Adipose tissue (tissue), 3 donors: ENCODE measurements around the gene CNTNAP2. TPM values are rescaled to one million over a fixed set of nuclear protein-coding genes. Genes with fewer than 3 reads are reported as not detected.
"Not testable (repeated sequence)": the region's sequence is repeated elsewhere in the genome, so short reads cannot be mapped to it uniquely, and the experiment has no call there.

Experiments used
- H3K27ac ChIP-seq: one replicate; pipeline ENCODE4 v1.5.1; 2013; ENCODE audit warnings: low read depth, low read length
- WGBS, 3 donors: extraction: QIAGEN DNeasy Blood & Tissue Kit; methylation state at CpG; one replicate each; pipeline ENCODE4 v1.1.7; 2013; 5-methylcytosine and 5-hydroxymethylcytosine counted together
- polyA plus RNA-seq, 3 donors: library from polyadenylated mRNA; stranded (reverse); fragments of 200-250 nt; gene quantifications; one replicate each; pipeline ENCODE4 v1.2.3, GENCODE V29; 2013
- donor health status: healthy with polysubstance abuse.
- donor health status: Bipolar disorder and iron deficiency.
- donor health status: healthy.

The CNTNAP2 gene
- polyA plus RNA-seq, 3 donors = under 0.01 to 0.03 (median 0.01) TPM

GRCh38 chr7:147798001-147798400 is 1681.4 kb downstream of the CNTNAP2 start:
- 29 to 54% (median 52%) methylated on average over 5 of the region's 5 CpGs for WGBS, 3 donors
- no peak overlapping the region for H3K27ac ChIP-seq

- WGBS, 3 donors = 94 to 96% (median 96%) methylated on average over 14 to 23 of the region's 30 CpGs
- H3K27ac ChIP-seq = not testable (repeated sequence)
Measured at GRCh38 chr7:147801762-147802161, 1685.2 kb downstream of the CNTNAP2 start.

GRCh38 chr7:147803151-147803550 is 1686.5 kb downstream of the CNTNAP2 start:
- 71 to 79% (median 78%) methylated on average over 3 of the region's 3 CpGs for WGBS, 3 donors
- no peak overlapping the region for H3K27ac ChIP-seq

- no peak overlapping the region for H3K27ac ChIP-seq
- WGBS, 3 donors = 15 to 36% (median 15%) methylated on average over 4 of the region's 4 CpGs
Measured at GRCh38 chr7:147803606-147804005, 1687.0 kb downstream of the CNTNAP2 start.

GRCh38 chr7:147804032-147804431 is 1687.4 kb downstream of the CNTNAP2 start:
- no peak overlapping the region for H3K27ac ChIP-seq

GRCh38 chr7:147805996-147806576 is 1689.5 kb downstream of the CNTNAP2 start:
- H3K27ac ChIP-seq = no peak overlapping the region

GRCh38 chr7:147809786-147810185 is 1693.2 kb downstream of the CNTNAP2 start:
- no peak overlapping the region for H3K27ac ChIP-seq
- 27 to 61% (median 55%) methylated on average over 3 of the region's 3 CpGs for WGBS, 3 donors

GRCh38 chr7:147810269-147810668 is 1693.7 kb downstream of the CNTNAP2 start:
- no peak overlapping the region for H3K27ac ChIP-seq

- H3K27ac ChIP-seq = no peak overlapping the region
- 79 to 84% (median 81%) methylated on average over 5 of the region's 5 CpGs for WGBS, 3 donors
Measured at GRCh38 chr7:147811923-147812322, 1695.3 kb downstream of the CNTNAP2 start.

- no peak overlapping the region for H3K27ac ChIP-seq
Measured at GRCh38 chr7:147813316-147813715, 1696.7 kb downstream of the CNTNAP2 start.

- WGBS, 3 donors = 52 to 57% (median 56%) methylated on average over 4 of the region's 4 CpGs
- no peak overlapping the region for H3K27ac ChIP-seq
Measured at GRCh38 chr7:147818317-147818716, 1701.7 kb downstream of the CNTNAP2 start.

- WGBS, 3 donors = 68 to 70% (median 69%) methylated on average over 4 of the region's 4 CpGs
- no peak overlapping the region for H3K27ac ChIP-seq
Measured at GRCh38 chr7:147824671-147825070, 1708.1 kb downstream of the CNTNAP2 start.

GRCh38 chr7:147829016-147829415 is 1712.4 kb downstream of the CNTNAP2 start:
- 58 to 100% (median 89%) methylated on average over 2 of the region's 2 CpGs for WGBS, 3 donors
- no peak overlapping the region for H3K27ac ChIP-seq

GRCh38 chr7:147833557-147833956 is 1717.0 kb downstream of the CNTNAP2 start:
- WGBS, 3 donors = 52 to 81% (median 81%) methylated on average over 6 of the region's 6 CpGs
- no peak overlapping the region for H3K27ac ChIP-seq

- WGBS, 3 donors = 20 to 65% (median 56%) methylated on average over 1 of the region's 1 CpG
- H3K27ac ChIP-seq = no peak overlapping the region
Measured at GRCh38 chr7:147833970-147834369, 1717.4 kb downstream of the CNTNAP2 start.

GRCh38 chr7:147852833-147853232 is 1736.2 kb downstream of the CNTNAP2 start:
- no peak overlapping the region for H3K27ac ChIP-seq

GRCh38 chr7:147857152-147858140 is 1740.8 kb downstream of the CNTNAP2 start:
- WGBS, 3 donors = 68 to 76% (median 74%) methylated on average over 8 of the region's 8 CpGs
- H3K27ac ChIP-seq = no peak overlapping the region

- WGBS, 3 donors = 58 to 77% (median 69%) methylated on average over 3 of the region's 3 CpGs
- no peak overlapping the region for H3K27ac ChIP-seq
Measured at GRCh38 chr7:147858421-147858820, 1741.8 kb downstream of the CNTNAP2 start.

- no peak overlapping the region for H3K27ac ChIP-seq
- WGBS, 3 donors = 67 to 82% (median 79%) methylated on average over 4 of the region's 4 CpGs
Measured at GRCh38 chr7:147859033-147859432, 1742.4 kb downstream of the CNTNAP2 start.

GRCh38 chr7:147859486-147859885 is 1742.9 kb downstream of the CNTNAP2 start:
- H3K27ac ChIP-seq = no peak overlapping the region
